Measurements from ENCODE around the gene SLC16A1. TPM values are rescaled to one million over a fixed set of nuclear protein-coding genes. Genes with fewer than 3 reads are reported as not detected.
"Not testable (repeated sequence)": the region's sequence is repeated elsewhere in the genome, so short reads cannot be mapped to it uniquely, and the experiment has no call there.

SLC16A1 gene
- total and polyA plus RNA-seq, 2 of the 8 experiments (the other 6 are each of a cell fraction or from before 2014, with no cell fraction given), result 435 to 545 TPM

DNA sequence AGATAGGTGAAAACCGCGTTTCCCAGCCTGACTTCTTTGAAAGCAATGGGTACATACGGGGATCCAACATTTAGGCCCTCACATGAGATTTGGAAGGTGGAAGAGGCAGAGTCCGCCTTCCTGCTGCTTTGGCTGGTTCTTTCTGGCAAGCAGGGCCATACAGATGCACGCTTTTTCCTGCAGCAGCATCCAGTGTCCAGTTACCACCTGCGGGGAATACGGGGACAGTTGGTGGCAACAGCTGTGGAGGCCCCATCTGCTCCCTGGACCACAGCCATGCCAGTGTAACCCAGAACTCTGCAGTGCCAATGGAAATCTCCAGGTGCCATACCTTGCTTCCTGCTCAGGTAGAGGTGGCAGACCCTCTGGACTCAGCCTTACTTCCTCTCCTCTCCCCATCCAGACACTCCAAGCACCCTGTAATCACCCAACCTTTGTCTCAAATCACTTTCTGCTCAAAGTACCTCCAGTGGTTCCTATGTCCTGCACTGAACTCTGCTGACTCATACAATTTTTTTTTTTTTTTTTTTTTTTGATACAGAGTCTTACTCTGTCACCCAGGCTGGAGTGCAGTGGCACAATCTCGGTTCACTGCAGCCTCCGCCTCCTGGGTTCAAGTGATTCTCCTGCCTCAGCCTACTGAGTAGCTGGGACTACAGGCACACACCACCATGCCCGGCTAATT, 68.3 kb downstream of the SLC16A1 start (continued):
- TF ChIP-seq BCL11A (IDR thresholded peaks at IDR 0.05; ENCODE audit: low read depth in 2 of 2, low read length in 2 of 2) (no peak), RNF2 (IDR thresholded peaks at IDR 0.05; ENCODE audit: borderline replicate concordance, low read depth, low read length, missing control alignments, poor library complexity, severe bottlenecking) (no peak), SRF (IDR thresholded peaks at IDR 0.05; ENCODE audit: low read depth, low read length) (no peak)
- TF ChIP-seq, protein P1, sequence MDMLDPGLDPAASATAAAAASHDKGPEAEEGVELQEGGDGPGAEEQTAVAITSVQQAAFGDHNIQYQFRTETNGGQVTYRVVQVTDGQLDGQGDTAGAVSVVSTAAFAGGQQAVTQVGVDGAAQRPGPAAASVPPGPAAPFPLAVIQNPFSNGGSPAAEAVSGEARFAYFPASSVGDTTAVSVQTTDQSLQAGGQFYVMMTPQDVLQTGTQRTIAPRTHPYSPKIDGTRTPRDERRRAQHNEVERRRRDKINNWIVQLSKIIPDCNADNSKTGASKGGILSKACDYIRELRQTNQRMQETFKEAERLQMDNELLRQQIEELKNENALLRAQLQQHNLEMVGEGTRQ (IDR thresholded peaks at IDR 0.05; ENCODE audit: low read length), result no peak

GRCh38 chr1:112884996-112885395, 71.0 kb downstream of the SLC16A1 start:
- H3K23ac ChIP-seq (ENCODE audit: insufficient read length); H3K4me3 ChIP-seq (ENCODE audit: extremely low read depth in 1 of 4, insufficient read depth in 2 of 4, low read depth in 3 of 4, low read length in 4 of 4); H4K5ac ChIP-seq (ENCODE audit: insufficient read length, low read depth, low read length); H3K23me2 ChIP-seq (ENCODE audit: low read depth, low read length); H3K79me1 ChIP-seq (ENCODE audit: low read depth, low read length); H3K27ac ChIP-seq (ENCODE audit: low read depth, low read length); POLR2A ChIA-PET (ENCODE audit: partially characterized antibody); H3K4ac ChIP-seq (replicated peaks; ENCODE audit: insufficient read length, low read depth, low read length); H2BK120ac ChIP-seq (replicated peaks; ENCODE audit: low read depth, low read length); H3K27me3 ChIP-seq (replicated peaks in 1 of 4; ENCODE audit: control insufficient read depth in 3 of 4, extremely low read depth in 1 of 4, insufficient read depth in 3 of 4, low read length in 3 of 4); H3K56ac ChIP-seq (replicated peaks; ENCODE audit: insufficient read length, low read depth, low read length); H3K36me3 ChIP-seq (ENCODE audit: control insufficient read depth in 2 of 4, insufficient read depth in 4 of 4, low read length in 3 of 4); H2BK20ac ChIP-seq (ENCODE audit: low read length); H2BK12ac ChIP-seq (ENCODE audit: low read depth, low read length); H2AK5ac ChIP-seq (ENCODE audit: low read depth, low read length); FAIRE-seq; H3K18ac ChIP-seq (ENCODE audit: extremely low read depth, low read length); H3K9ac ChIP-seq (replicated peaks in 1 of 4; ENCODE audit: extremely low read depth in 1 of 4, low read depth in 3 of 4, low read length in 3 of 4); DNase-seq (ENCODE audit: low read depth in 1 of 2, low spot score in 2 of 2); H3K4me1 ChIP-seq (replicated peaks in 1 of 4; ENCODE audit: control insufficient read depth in 3 of 4, insufficient read depth in 4 of 4, low read length in 3 of 4); H2AFZ ChIP-seq (ENCODE audit: low read length); H3K14ac ChIP-seq (ENCODE audit: insufficient read length); H3K4me2 ChIP-seq (ENCODE audit: insufficient read depth in 1 of 2, low read depth in 2 of 2, low read length in 2 of 2); H3K79me2 ChIP-seq (ENCODE audit: control insufficient read depth in 1 of 2, insufficient read depth in 2 of 2, low read length in 2 of 2); H4K8ac ChIP-seq (ENCODE audit: extremely low read depth, insufficient read depth, low read length); H3K9me3 ChIP-seq (ENCODE audit: insufficient read depth in 2 of 2, low read depth in 1 of 2, low read length in 1 of 2); H4K91ac ChIP-seq (replicated peaks; ENCODE audit: insufficient read length, low read length); H2BK5ac ChIP-seq (ENCODE audit: low read depth, low read length); H2BK15ac ChIP-seq (ENCODE audit: low read length); H4K20me1 ChIP-seq (replicated peaks in 1 of 2; ENCODE audit: control insufficient read depth in 1 of 2, insufficient read depth in 2 of 2, low read length in 2 of 2): not testable (repeated sequence)
- 95% methylated on average over 5 of the region's 5 CpGs; no CpG with 5 or more reads in 1 of the 2 experiments for WGBS, 2 experiments (ENCODE audit: extremely low coverage in 1 of 2, insufficient coverage in 1 of 2, insufficient read length in 1 of 2, insufficient replicate concordance in 2 of 2, low coverage in 1 of 2, low lambda C conversion rate in 2 of 2, missing lambda C conversion rate in 1 of 2)
- CTCF ChIA-PET (ENCODE audit: partially characterized antibody), result interaction anchor here (1.2 kb wide), 1 partner anchor 9 kb away, joined by 4 read pairs; no protein-coding TSS in a partner anchor

All from H1 (cell line).